ENCODE data around the gene OVOL1. TPM values are rescaled to one million over a fixed set of nuclear protein-coding genes. Genes with fewer than 3 reads are reported as not detected.
"Not testable (repeated sequence)": the region's sequence is repeated elsewhere in the genome, so short reads cannot be mapped to it uniquely, and the experiment has no call there.

The OVOL1 gene
- total RNA-seq, 2 experiments from 2014 or later: 0.20 to 0.52 TPM

DNA sequence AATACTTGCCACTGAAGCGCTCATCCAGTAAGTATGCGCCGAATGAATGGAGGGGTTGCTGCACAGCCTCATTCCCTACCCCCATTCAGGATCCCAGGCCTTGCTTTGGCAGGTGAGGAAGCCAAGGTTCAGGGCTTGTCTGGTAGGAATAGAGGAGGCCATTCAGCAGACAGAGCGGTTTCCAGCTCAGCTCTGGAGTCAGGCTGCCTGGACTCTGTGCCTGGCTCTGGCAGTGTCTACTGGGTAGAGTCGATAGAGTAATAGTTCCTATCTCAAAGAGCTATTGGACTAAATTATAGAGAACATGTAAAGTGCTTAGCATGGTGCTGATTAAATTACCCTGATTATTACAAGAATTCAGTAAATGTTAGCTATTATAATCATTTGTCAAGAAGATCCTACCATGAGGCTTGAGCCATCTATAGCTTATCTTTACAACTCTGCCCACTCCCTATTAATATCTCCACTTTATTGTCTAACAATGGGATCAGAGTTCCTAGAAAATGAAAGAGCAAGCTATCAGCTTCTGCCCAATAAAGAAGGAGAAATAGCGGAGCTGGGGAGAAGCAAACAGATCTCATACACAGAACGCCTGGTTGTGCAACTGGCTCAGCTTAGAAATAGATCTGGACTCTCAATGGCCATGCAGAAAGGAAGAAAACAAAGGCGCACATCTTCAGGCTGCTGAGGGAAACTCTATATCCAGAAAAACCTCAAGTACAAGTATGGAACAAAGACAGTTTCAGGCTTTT, 40.3 kb downstream of the OVOL1 start:
- DNase-seq: no peak
- Mint-ChIP-seq H3K27ac (no peak overlapping the region), H3K27me3 (no peaks in the 10 kb centered on the region), H3K4me1 (ENCODE audit: low read depth) (no peaks in the 10 kb centered on the region), H3K36me3 (ENCODE audit: low read depth) (no peaks in the 10 kb centered on the region), H3K9me3 (no peaks in the 10 kb centered on the region), H3K4me3 (no peak overlapping the region)
- H3K9me3 ChIP-seq (ENCODE audit: control insufficient read depth in 1 of 2, insufficient read depth in 1 of 2, low read length in 2 of 2): no peaks in the 10 kb centered on the region
- H3K36me3 ChIP-seq (ENCODE audit: insufficient read depth, low read length): no peaks in the 10 kb centered on the region
- no peak for TF ChIP-seq CTCF (IDR thresholded peaks at IDR 0.05)
- intact Hi-C loops (cut with DNase I, micrococcal nuclease): no loop called here
- peaks cover 0 to 2% of the 10 kb centered on the region in 2 experiments for H3K27me3 ChIP-seq (ENCODE audit: control insufficient read depth in 1 of 2, insufficient read depth in 2 of 2, low read length in 2 of 2)
- no peak overlapping the region for H3K4me3 ChIP-seq (ENCODE audit: low read length)
- H3K4me1 ChIP-seq (ENCODE audit: insufficient read depth, low read length): no peaks in the 10 kb centered on the region
- ChIA-PET POLR2A (no interaction called here), CTCF (interaction anchor here (0.5 to 3.5 kb wide), 4 partner anchors 9 to 58 kb away, joined by 3 to 7 read pairs (median 4); no protein-coding TSS in a partner anchor)
- no peak overlapping the region for H3K27ac ChIP-seq (ENCODE audit: low read depth in 1 of 2, low read length in 2 of 2)
- ATAC-seq (ENCODE audit: poor library complexity): no peak

DNA sequence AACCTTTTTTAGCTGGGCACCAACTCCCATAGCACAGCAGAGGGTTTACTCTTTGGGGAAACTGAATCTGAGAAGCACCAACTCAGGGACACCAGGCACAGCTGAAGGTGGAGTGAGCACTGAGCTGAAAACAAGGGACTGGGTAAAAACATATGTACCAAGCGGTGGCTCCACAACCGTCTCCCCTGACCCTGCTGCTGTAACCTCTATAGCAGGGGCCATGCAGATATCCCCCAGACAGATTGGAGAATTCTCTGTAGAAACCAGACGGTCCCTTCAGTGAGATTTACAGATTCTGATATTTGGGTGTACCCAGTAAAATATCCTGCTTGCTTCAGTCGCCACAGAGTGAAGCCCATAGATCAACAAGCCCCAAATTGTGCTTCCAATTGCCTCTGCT, 42.6 kb downstream of the OVOL1 start:
- no peak for DNase-seq
- TF ChIP-seq CTCF (IDR thresholded peaks at IDR 0.05): no peak
- Histone ChIP-seq H3K9me3 (ENCODE audit: control insufficient read depth in 1 of 2, insufficient read depth in 1 of 2, low read length in 2 of 2) (no peaks in the 10 kb centered on the region), H3K27ac (ENCODE audit: low read depth in 1 of 2, low read length in 2 of 2) (no peak overlapping the region), H3K4me1 (ENCODE audit: insufficient read depth, low read length) (peaks cover 19% of the 10 kb centered on the region), H3K4me3 (ENCODE audit: low read length) (no peak overlapping the region), H3K36me3 (ENCODE audit: insufficient read depth, low read length) (no peaks in the 10 kb centered on the region), H3K27me3 (ENCODE audit: control insufficient read depth in 1 of 2, insufficient read depth in 2 of 2, low read length in 2 of 2) (peaks cover 0 to 2% of the 10 kb centered on the region in 2 experiments)
- Mint-ChIP-seq H3K27me3 (no peaks in the 10 kb centered on the region), H3K27ac (no peak overlapping the region), H3K9me3 (no peaks in the 10 kb centered on the region), H3K4me3 (no peak overlapping the region), H3K4me1 (ENCODE audit: low read depth) (peaks cover 6% of the 10 kb centered on the region), H3K36me3 (ENCODE audit: low read depth) (no peaks in the 10 kb centered on the region)
- ATAC-seq (ENCODE audit: poor library complexity): no peak
- POLR2A ChIA-PET: no interaction called here
- CTCF ChIA-PET: interaction anchor here (3.5 kb wide), 1 partner anchor 11 kb away, joined by 7 read pairs; no protein-coding TSS in a partner anchor
- intact Hi-C loops (cut with DNase I, micrococcal nuclease): no loop called here

DNA sequence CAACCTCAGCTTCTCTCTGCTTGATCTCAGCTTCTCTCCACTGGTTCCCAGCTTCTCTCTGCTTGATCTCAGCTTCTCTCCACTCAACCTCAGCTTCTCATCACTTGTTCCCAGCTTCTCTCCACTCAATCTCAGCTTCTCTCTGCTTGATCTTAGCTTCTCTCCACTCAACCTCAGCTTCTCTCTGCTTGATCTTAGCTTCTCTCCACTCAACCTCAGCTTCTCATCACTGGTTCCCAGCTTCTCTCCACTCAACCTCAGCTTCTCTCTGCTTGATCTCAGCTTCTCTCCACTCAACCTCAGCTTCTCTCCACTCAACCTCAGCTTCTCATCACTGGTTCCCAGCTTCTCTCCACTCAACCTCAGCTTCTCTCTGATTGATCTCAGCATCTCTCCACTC, 45.4 kb downstream of the OVOL1 start:
- H3K4me3 Mint-ChIP-seq: peak overlapping the region; percentile 60
- intact Hi-C loops (cut with DNase I, micrococcal nuclease): loop anchor here in 1 of 2 experiments (2.0 kb wide), 1 partner anchor 25 kb away; no protein-coding TSS in a partner anchor
- not testable (repeated sequence) for H3K36me3 ChIP-seq (ENCODE audit: insufficient read depth, low read length); H3K27ac Mint-ChIP-seq; DNase-seq; H3K4me1 Mint-ChIP-seq (ENCODE audit: low read depth); H3K9me3 ChIP-seq (ENCODE audit: control insufficient read depth in 1 of 2, insufficient read depth in 1 of 2, low read length in 2 of 2); H3K4me3 ChIP-seq (ENCODE audit: low read length); H3K9me3 Mint-ChIP-seq; H3K27ac ChIP-seq (ENCODE audit: low read depth in 1 of 2, low read length in 2 of 2); H3K27me3 ChIP-seq (ENCODE audit: control insufficient read depth in 1 of 2, insufficient read depth in 2 of 2, low read length in 2 of 2); H3K27me3 Mint-ChIP-seq; H3K36me3 Mint-ChIP-seq (ENCODE audit: low read depth); ATAC-seq (ENCODE audit: poor library complexity)
- POLR2A ChIA-PET: interaction anchor here (1.2 to 2.2 kb wide), 7 partner anchors 18 to 120 kb away, joined by 5 to 20 read pairs (median 9); partner anchors contain the start of genes CCDC85B, CFL1, FIBP and KAT5
- CTCF ChIA-PET: interaction anchor here (1.4 to 2.7 kb wide), 3 partner anchors 14 to 126 kb away, joined by 3 to 12 read pairs (median 8); partner anchors contain the start of gene KAT5
- peaks cover 24% of the 10 kb centered on the region for H3K4me1 ChIP-seq (ENCODE audit: insufficient read depth, low read length)

Data from CD4-positive, alpha-beta T cell (primary cell).